Spinal cord (tissue), 10 donors: ENCODE measurements around the gene RNF181. TPM values are rescaled to one million over a fixed set of nuclear protein-coding genes. Genes with fewer than 3 reads are reported as not detected.

Source experiments
- DNase-seq, 6 donors: peaks; one replicate each; pipeline versions ENCODE4 v3.0.0 to v3.0.0-alpha.2; 2013 to 2015; ENCODE audit warnings: low spot score in 6 of 6, low read depth in 4 of 6
- H3K27ac ChIP-seq: one replicate; pipeline ENCODE4 v1.5.1; 2013; ENCODE audit warnings: low read depth, low read length, control low read depth
- H3K27me3 ChIP-seq: one replicate; pipeline ENCODE4 v1.6.1; 2013; ENCODE audit warnings: low read length; ENCODE audit not compliant: control insufficient read depth, insufficient read depth
- H3K36me3 ChIP-seq: one replicate; pipeline ENCODE4 v1.6.1; 2013; ENCODE audit warnings: low read length; ENCODE audit not compliant: control insufficient read depth, insufficient read depth
- H3K4me1 ChIP-seq: one replicate; pipeline ENCODE4 v1.6.1; 2013; ENCODE audit warnings: low read length; ENCODE audit not compliant: control insufficient read depth, insufficient read depth
- H3K4me3 ChIP-seq: one replicate; pipeline ENCODE4 v1.5.1; 2013; ENCODE audit warnings: low read depth, low read length, control low read depth
- H3K9me3 ChIP-seq: one replicate; pipeline ENCODE4 v1.6.1; 2013; ENCODE audit warnings: low read length; ENCODE audit not compliant: control insufficient read depth, insufficient read depth
- WGBS: methylation state at CpG from one replicate; pipeline ENCODE4 v1.1.5; 2013; ENCODE audit warnings: missing lambda C conversion rate; ENCODE audit not compliant: insufficient coverage; 5-methylcytosine and 5-hydroxymethylcytosine counted together
- long read RNA-seq, 4 donors: transcript quantifications; one replicate each; lab custom pipeline, GENCODE V29; 2026
- polyA plus RNA-seq, 2 donors: library from polyadenylated mRNA; unstranded; fragments of 120-200 nt; gene quantifications; one replicate each; pipeline ENCODE4 v1.2.1, GENCODE V29; 2013; ENCODE audit not compliant: insufficient read length in 2 of 2
- total RNA-seq, 2 donors: library from RNA; depleted of rRNA in 1 of 2; stranded (reverse); fragments of 120-200 nt in 1 of 2; fragments of >200 nt in 1 of 2; gene quantifications; one replicate each; pipeline versions ENCODE4 v1.2.3 to v1.2.4, GENCODE V29; 2013 to 2014
- donor health status: healthy.

RNF181 gene
- total RNA-seq (100 to 1,000 TPM in 1 of 2 donors, 10 to 100 TPM in 1; 69.3 to 213 TPM), polyA plus RNA-seq (100 to 1,000 TPM; 105 to 111 TPM)
- long read RNA-seq, donor 1, transcript RNF181-201 (5 exons, 569 nt) = major isoform, 76 of 88 reads
- long read RNA-seq, donor 1, transcript RNF181-204 (5 exons, 535 nt) = minor isoform, 5 of 88 reads
- long read RNA-seq, donor 1, partial matches to known transcripts = 0 of 88 reads
- long read RNA-seq, donor 1, other reads (novel, unspliced or antisense) = 6 of 88 reads
- long read RNA-seq, donor 2, transcript RNF181-201 (5 exons, 569 nt) = major isoform, 20 of 20 reads
- long read RNA-seq, donor 2, partial matches to known transcripts = 0 of 20 reads
- long read RNA-seq, donor 2, other reads (novel, unspliced or antisense) = 0 of 20 reads
- long read RNA-seq, donor 3, transcript RNF181-201 (5 exons, 569 nt) = major isoform, 28 of 36 reads
- long read RNA-seq, donor 3, partial matches to known transcripts = 0 of 36 reads
- long read RNA-seq, donor 3, other reads (novel, unspliced or antisense) = 7 of 36 reads
- long read RNA-seq, donor 4, transcript RNF181-201 (5 exons, 569 nt) = major isoform, 104 of 137 reads
- long read RNA-seq, donor 4, partial matches to known transcripts = 12 of 137 reads
- long read RNA-seq, donor 4, other reads (novel, unspliced or antisense) = 10 of 137 reads

GRCh38 chr2:85595301-85596025 lies at the start of gene RNF181:
Gene RNF181, plus strand, starts transcription at chr2:85595745. Its CDS starts 19 bp downstream, at chr2:85595764.
- H3K36me3 ChIP-seq = peaks cover 32% of the 10 kb centered on the region
- H3K4me1 ChIP-seq = peaks cover 32% of the 10 kb centered on the region

GRCh38 chr2:85545780-85546240 lies 49.7 kb upstream of the RNF181 start:
- no peak overlapping the region for H3K27ac ChIP-seq
- H3K9me3 ChIP-seq = no peaks in the 10 kb centered on the region
- DNase-seq = no peak
- H3K27me3 ChIP-seq = no peaks in the 10 kb centered on the region
- H3K36me3 ChIP-seq = peaks cover 37% of the 10 kb centered on the region
- H3K4me1 ChIP-seq = no peaks in the 10 kb centered on the region
- no peak overlapping the region for H3K4me3 ChIP-seq
- no CpG with 5 or more reads among the region's 5 CpGs for WGBS

More at GRCh38 chr2:85595301-85596025, at the start of gene RNF181:
- Histone ChIP-seq H3K4me3 (peak within 1 kb of the TSS; percentile 88), H3K27me3 (no peaks in the 10 kb centered on the region), H3K27ac (peak within 1 kb of the TSS; percentile 96), H3K9me3 (no peaks in the 10 kb centered on the region)
- 0% methylated on average over 47 of the region's 47 CpGs for WGBS
- peak; percentile 96 to 99 (median 98) for DNase-seq

- H3K9me3 ChIP-seq = no peaks in the 10 kb centered on the region
- no peak for DNase-seq
- no peak overlapping the region for H3K4me3 ChIP-seq
- H3K27me3 ChIP-seq = no peaks in the 10 kb centered on the region
- peaks cover 49% of the 10 kb centered on the region for H3K36me3 ChIP-seq
- WGBS = no CpG with 5 or more reads among the region's 1 CpG
- H3K4me1 ChIP-seq = no peaks in the 10 kb centered on the region
- H3K27ac ChIP-seq = no peak overlapping the region
Measured at GRCh38 chr2:85547089-85547858, 48.3 kb upstream of the RNF181 start.

GRCh38 chr2:85547859-85548607 lies 47.5 kb upstream of the RNF181 start:
- DNase-seq = no peak
- WGBS = 85% methylated on average over 3 of the region's 6 CpGs
- Histone ChIP-seq H3K27ac (no peak overlapping the region), H3K9me3 (no peaks in the 10 kb centered on the region), H3K4me1 (no peaks in the 10 kb centered on the region), H3K36me3 (peaks cover 45% of the 10 kb centered on the region), H3K4me3 (no peak overlapping the region), H3K27me3 (no peaks in the 10 kb centered on the region)

- WGBS = 70% methylated on average over 2 of the region's 2 CpGs
- no peak overlapping the region for H3K4me3 ChIP-seq
- DNase-seq = no peak
- H3K27me3 ChIP-seq = no peaks in the 10 kb centered on the region
- no peak overlapping the region for H3K27ac ChIP-seq
- H3K4me1 ChIP-seq = no peaks in the 10 kb centered on the region
- no peaks in the 10 kb centered on the region for H3K9me3 ChIP-seq
- peaks cover 47% of the 10 kb centered on the region for H3K36me3 ChIP-seq
Measured at GRCh38 chr2:85548608-85548900, 47.0 kb upstream of the RNF181 start.

- H3K36me3 ChIP-seq = peaks cover 52% of the 10 kb centered on the region
Measured at GRCh38 chr2:85549095-85549494, 46.5 kb upstream of the RNF181 start.

GRCh38 chr2:85549826-85550225 lies 45.7 kb upstream of the RNF181 start:
- H3K9me3 ChIP-seq = no peaks in the 10 kb centered on the region
- no peaks in the 10 kb centered on the region for H3K27me3 ChIP-seq
- 79% methylated on average over 3 of the region's 4 CpGs for WGBS
- no peak overlapping the region for H3K4me3 ChIP-seq
- DNase-seq = no peak
- H3K36me3 ChIP-seq = peaks cover 57% of the 10 kb centered on the region
- H3K27ac ChIP-seq = no peak overlapping the region
- H3K4me1 ChIP-seq = no peaks in the 10 kb centered on the region

More at GRCh38 chr2:85549095-85549494, 46.5 kb upstream of the RNF181 start:
- H3K4me1 ChIP-seq = no peaks in the 10 kb centered on the region
- no peak for DNase-seq
- H3K27ac ChIP-seq = no peak overlapping the region
- no peaks in the 10 kb centered on the region for H3K27me3 ChIP-seq
- H3K9me3 ChIP-seq = no peaks in the 10 kb centered on the region
- no peak overlapping the region for H3K4me3 ChIP-seq
- WGBS = 43% methylated on average over 1 of the region's 10 CpGs

GRCh38 chr2:85550486-85550885 lies 45.1 kb upstream of the RNF181 start:
- Histone ChIP-seq H3K4me3 (no peak overlapping the region), H3K27me3 (no peaks in the 10 kb centered on the region), H3K9me3 (no peaks in the 10 kb centered on the region), H3K4me1 (no peaks in the 10 kb centered on the region), H3K27ac (no peak overlapping the region), H3K36me3 (peaks cover 62% of the 10 kb centered on the region)
- 97% methylated on average over 10 of the region's 10 CpGs for WGBS
- no peak for DNase-seq
